NCI-H1436 (cell line): ENCODE measurements around the gene BTBD2.

Experiments
- DNase-seq: peaks from one replicate; lab custom pipeline; 2025; lab: John Stamatoyannopoulos, UW

The BTBD2 gene

DNA sequence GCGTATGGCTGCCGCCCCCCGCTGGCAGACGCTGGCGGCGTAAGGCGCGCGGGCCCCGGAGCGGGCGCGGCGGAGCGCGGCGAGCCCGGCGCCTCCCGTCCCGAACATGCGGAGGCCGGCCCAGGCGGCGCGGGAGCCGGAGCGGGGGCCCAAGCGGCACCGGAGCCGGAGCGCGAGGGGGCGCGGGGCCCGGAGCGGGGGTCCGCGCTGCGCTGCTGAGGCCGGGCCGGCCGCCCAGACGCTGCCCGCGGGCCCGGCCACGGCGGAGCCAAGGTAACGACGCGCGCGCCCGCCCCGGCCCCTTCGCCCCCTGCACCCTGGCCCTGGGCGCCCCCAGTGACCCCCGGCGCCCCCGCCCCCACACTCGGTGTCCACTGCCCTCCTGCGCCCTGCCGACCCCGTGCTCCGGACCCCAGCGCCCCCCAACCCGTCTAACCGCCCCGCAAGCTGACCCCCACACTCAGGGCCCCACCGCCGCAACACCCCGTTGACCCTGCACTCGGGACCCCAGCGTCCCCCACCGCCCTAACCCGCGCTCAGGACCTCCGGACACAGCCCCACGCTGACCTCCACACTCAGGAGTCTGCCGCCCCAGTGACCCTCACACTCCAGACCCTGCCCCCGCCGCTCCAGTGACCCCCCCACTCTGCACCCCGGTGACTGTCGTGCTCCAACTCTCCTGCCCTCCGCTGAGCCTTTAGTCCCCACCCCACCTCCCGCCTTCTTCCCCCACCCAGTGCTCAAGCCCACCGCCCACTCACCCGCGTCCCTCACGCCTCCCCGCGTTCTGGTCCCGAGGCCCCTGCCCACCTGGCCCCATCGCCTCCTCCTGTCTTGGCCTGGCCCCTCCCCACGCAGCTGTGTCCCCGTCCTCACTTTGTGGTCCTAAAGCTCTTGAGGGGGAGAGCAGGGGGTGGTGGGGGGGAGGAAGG, 74.1 kb downstream of the BTBD2 start, which contains the start of gene CSNK1G2:
TSS of gene CSNK1G2 (plus strand) at position 27 of the 932 bp plus-strand sequence. CDS start 28,601 bp downstream, outside the sequence.
- no peak for DNase-seq

DNA sequence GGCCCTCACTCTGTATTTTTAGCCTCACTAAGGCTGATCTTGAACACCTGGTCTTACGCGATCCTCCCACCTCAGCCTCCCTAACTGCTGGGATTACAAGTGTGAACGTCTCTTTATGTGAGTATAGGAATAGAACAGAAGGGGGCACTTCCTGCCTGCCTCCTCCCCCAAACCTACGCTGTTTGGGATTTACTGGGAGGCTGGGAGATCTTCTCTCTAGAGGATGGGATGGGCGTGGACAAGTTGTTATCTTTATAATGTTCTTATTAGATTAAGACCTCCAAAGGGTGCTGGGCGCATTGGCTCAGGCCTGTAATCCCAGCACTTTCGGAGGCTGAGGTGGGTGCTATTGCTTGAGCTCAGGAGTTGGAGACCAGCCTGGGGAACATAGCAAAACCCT, 77.4 kb downstream of the BTBD2 start:
- no peak for DNase-seq

DNA sequence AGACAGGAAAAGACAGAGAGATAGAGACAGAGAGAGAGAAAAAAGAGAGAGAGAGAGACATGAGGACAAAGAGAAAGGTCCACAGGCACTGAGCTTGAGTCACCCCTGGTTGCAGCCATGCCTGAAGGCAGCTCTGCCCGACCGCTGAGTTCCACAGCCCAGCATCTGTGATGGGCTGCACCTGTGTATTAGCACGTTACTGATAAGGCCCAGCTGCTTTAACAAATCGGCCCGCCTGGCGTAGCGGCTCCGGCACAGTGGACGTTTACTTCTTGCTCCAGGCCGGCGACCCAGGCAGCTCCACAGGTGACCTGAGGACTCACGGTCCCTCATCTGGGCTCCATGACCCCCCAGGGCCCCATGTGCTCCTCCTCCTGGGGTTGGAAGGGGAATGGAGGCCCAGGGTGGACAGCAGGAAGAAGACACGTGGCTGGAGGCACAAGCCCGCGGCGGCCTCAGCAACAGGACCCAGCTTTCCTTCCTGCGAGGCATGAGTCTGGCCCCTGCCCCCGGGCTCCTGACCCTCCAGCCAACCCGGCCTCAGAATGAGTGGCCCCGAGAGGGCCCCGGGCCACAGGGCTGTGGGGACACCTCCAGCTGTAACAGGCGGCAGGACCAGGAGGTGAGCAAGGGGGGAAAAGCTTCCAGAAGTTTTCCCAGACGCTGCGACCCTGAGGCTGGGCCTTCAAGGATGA, 78.5 kb downstream of the BTBD2 start:
- no peak for DNase-seq

DNA sequence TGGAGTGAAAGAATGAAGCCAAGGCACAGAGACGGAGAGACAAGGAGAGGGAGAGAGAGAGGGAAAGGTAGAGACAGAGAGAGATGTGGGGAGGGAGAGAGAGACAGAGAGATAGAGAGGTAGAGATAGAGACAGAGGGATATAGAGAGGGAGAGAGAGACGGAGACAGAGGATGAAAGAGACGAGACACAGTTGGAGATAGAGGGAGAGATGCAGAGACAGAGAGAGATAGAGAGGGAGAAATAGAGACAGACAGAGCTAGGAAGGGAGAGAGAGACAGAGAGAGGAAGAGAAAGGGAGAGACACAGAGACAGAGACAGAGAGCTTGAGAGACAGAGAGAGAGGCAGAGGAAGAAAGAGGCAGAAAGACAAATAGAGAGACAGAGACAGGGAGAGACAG, 79.1 kb downstream of the BTBD2 start:
- no peak for DNase-seq

GRCh38 chr19:1935484-1936208, 79.9 kb downstream of the BTBD2 start:
- no peak for DNase-seq
